RWPE2 (cell line): Measurements from ENCODE around the gene TENT4A.

ENCODE experiments used
- ATAC-seq: fragments of 200-7000 bp; cut with Tn5 transposase; 3 replicates; pipeline ENCODE4 v1.9.1; 2021; ENCODE audit warnings: low read depth
- DNase-seq: peaks from one replicate; pipeline ENCODE4 v3.0.0-alpha.2; 2020; ENCODE audit warnings: low spot score
- H3K27ac ChIP-seq: fragments of 450-650 bp; 2 replicates; pipeline ENCODE4 v1.5.1; 2017; ENCODE audit warnings: mild to moderate bottlenecking; ENCODE audit not compliant: poor library complexity, severe bottlenecking
- H3K27me3 ChIP-seq: fragments of 250-450 bp; sonication (Bioruptor Pico); 2 replicates; pipeline ENCODE4 v1.5.1; 2021; ENCODE audit warnings: mild to moderate bottlenecking, moderate library complexity; ENCODE audit not compliant: insufficient read depth, poor library complexity, severe bottlenecking
- H3K36me3 ChIP-seq: fragments of 250-450 bp; sonication (Bioruptor Pico); 2 replicates; pipeline ENCODE4 v1.5.1; 2020; ENCODE audit warnings: low read depth, mild to moderate bottlenecking, moderate library complexity
- H3K4me1 ChIP-seq: fragments of 250-450 bp; sonication (Bioruptor Pico); 2 replicates; pipeline ENCODE4 v1.5.1; 2021; ENCODE audit warnings: mild to moderate bottlenecking, moderate library complexity; ENCODE audit not compliant: insufficient read depth, poor library complexity, severe bottlenecking
- H3K4me3 ChIP-seq: fragments of 250-450 bp; sonication (Bioruptor Pico); 2 replicates; pipeline ENCODE4 v1.5.1; 2021; ENCODE audit warnings: mild to moderate bottlenecking, moderate library complexity; ENCODE audit not compliant: severe bottlenecking
- H3K9me3 ChIP-seq: fragments of 250-450 bp; sonication (Bioruptor Pico); 2 replicates; pipeline ENCODE4 v1.5.1; 2021; ENCODE audit warnings: mild to moderate bottlenecking, moderate library complexity; ENCODE audit not compliant: severe bottlenecking
- CTCF ChIP-seq: fragments of 450-650 bp; IDR thresholded peaks from one replicate; pipeline ENCODE4 v1.5.1; 2017; ENCODE audit warnings: mild to moderate bottlenecking, moderate library complexity; ENCODE audit not compliant: poor library complexity, severe bottlenecking

The TENT4A gene

GRCh38 chr5:6715271-6715670 lies 2.0 kb downstream of the TENT4A start:
- no peak overlapping the region for H3K27ac ChIP-seq

GRCh38 chr5:6715758-6716628 lies 2.8 kb downstream of the TENT4A start:
- ATAC-seq (no peak), DNase-seq (peak; percentile 38)
- no peak overlapping the region for H3K27ac ChIP-seq
- H3K9me3 ChIP-seq: no peaks in the 10 kb centered on the region
- H3K4me3 ChIP-seq: peak overlapping the region; percentile 59
- TF ChIP-seq CTCF: no peak
- peaks cover 31% of the 10 kb centered on the region for H3K36me3 ChIP-seq
- peaks cover 11% of the 10 kb centered on the region for H3K4me1 ChIP-seq
- H3K27me3 ChIP-seq: no peaks in the 10 kb centered on the region

More at GRCh38 chr5:6715271-6715670, 2.0 kb downstream of the TENT4A start:
- peak overlapping the region; percentile 59 for H3K4me3 ChIP-seq
- DNase-seq (no peak), ATAC-seq (no peak)
- H3K4me1 ChIP-seq: peaks cover 11% of the 10 kb centered on the region
- no peaks in the 10 kb centered on the region for H3K9me3 ChIP-seq
- TF ChIP-seq CTCF: no peak
- peaks cover 31% of the 10 kb centered on the region for H3K36me3 ChIP-seq
- H3K27me3 ChIP-seq: no peaks in the 10 kb centered on the region

DNA sequence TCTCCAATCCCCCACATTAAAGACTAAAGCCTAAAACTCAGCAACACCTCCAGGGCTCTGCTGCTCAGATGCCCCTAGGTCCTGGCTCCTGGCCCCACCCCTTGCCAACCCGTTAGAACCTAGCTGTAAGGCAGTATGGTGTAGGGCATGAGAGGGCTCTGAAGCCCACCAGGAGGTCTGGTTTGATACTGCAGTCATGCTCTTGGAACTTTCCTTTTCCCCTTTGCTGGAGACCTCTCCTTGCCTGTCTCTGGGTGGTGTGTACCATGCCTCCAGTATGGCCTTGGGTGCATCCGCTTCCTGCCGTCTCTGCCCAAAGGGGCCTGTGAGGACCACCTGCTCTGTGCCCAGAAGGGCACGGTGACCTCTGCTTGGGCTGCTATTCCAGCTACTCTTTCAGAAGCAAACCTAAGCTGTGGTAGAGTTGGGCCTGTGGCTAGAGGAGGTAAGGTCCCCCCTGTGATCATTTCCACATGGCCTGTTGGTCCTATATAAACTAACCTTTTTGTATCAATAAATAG lies 3.5 kb downstream of the TENT4A start:
- Histone ChIP-seq H3K4me1 (peaks cover 11% of the 10 kb centered on the region), H3K27me3 (no peaks in the 10 kb centered on the region), H3K4me3 (no peak overlapping the region), H3K9me3 (no peaks in the 10 kb centered on the region), H3K36me3 (peaks cover 31% of the 10 kb centered on the region), H3K27ac (no peak overlapping the region)
- no peak for TF ChIP-seq CTCF
- ATAC-seq (no peak), DNase-seq (peak; percentile 23)

DNA sequence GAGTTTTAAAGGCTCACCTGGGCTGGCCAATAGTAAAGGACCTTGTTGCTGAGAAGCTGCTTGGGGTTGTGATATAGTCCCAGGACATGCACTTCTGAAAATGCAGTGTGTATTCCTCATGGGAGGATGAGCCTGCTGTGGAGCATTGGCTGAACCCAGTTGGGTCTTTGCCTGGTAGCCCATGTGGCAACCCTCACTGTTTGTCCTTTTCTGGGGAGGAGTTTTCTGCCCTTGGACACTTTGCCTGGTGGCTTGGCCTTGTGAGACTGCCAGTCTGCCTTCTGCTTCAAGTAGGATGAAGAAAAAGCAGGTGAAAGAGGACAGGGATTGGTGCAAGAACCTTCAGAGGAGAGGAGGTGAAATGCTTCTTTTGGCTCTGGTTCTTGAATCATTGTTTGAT lies 4.0 kb downstream of the TENT4A start:
- DNase-seq (peak; percentile 13), ATAC-seq (no peak)
- peaks cover 32% of the 10 kb centered on the region for H3K36me3 ChIP-seq
- H3K4me3 ChIP-seq: no peak overlapping the region
- H3K27me3 ChIP-seq: no peaks in the 10 kb centered on the region
- no peaks in the 10 kb centered on the region for H3K9me3 ChIP-seq
- peaks cover 11% of the 10 kb centered on the region for H3K4me1 ChIP-seq
- TF ChIP-seq CTCF: no peak
- no peak overlapping the region for H3K27ac ChIP-seq

GRCh38 chr5:6717687-6718086 lies 4.5 kb downstream of the TENT4A start:
- ATAC-seq (no peak), DNase-seq (peak; percentile 38)
- H3K9me3 ChIP-seq: no peaks in the 10 kb centered on the region
- H3K36me3 ChIP-seq: peaks cover 36% of the 10 kb centered on the region
- no peak overlapping the region for H3K27ac ChIP-seq
- H3K27me3 ChIP-seq: no peaks in the 10 kb centered on the region
- no peak for TF ChIP-seq CTCF
- H3K4me1 ChIP-seq: peaks cover 11% of the 10 kb centered on the region
- H3K4me3 ChIP-seq: no peak overlapping the region
